HT-29 (cell line): Measurements from ENCODE around the gene RPH3AL. TPM values are rescaled to one million over a fixed set of nuclear protein-coding genes. Genes with fewer than 3 reads are reported as not detected.

Experiments used
- DNase-seq: peaks from one replicate; pipeline ENCODE4 v3.0.0-alpha.2; 2015; ENCODE audit warnings: low spot score
- total RNA-seq: library from RNA; depleted of rRNA; stranded (reverse); fragments of >200 nt; shearing (Covaris generic); gene quantifications from 2 replicates; pipeline ENCODE4 v1.2.3, GENCODE V29; 2014

Gene RPH3AL
- total RNA-seq, 1 experiment from 2014 or later = 33.7 TPM

DNA sequence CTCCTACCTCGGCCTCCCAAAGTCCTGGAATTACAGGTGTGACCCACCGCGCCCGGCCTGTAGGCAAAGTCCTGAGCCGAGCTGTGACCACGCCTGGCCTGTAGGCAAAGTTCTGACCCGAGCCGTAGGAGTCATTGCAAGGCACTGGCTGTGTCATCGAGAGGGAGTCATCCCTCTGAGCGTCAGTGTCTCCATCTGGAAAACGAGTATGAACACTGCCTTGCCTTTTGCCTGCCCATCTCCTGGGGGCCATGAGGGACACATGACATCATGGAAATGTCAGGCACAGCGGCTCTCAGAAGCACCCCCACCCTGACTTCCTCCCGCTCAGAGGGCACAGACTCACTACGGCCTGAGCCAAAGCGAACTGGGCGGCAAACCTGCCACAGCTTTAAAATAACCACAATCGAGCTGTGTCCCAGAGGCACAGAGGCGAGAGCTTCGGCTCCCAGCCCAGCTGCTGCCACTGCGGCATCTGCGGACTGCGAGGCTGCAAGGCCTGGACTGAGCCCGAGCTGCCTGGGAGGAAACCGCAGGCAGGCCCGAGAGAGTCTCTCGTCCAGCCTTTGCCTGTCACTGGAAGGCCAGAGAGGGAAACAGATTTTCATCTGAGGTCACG is 50.8 kb downstream of the RPH3AL start:
- no peak for DNase-seq

DNA sequence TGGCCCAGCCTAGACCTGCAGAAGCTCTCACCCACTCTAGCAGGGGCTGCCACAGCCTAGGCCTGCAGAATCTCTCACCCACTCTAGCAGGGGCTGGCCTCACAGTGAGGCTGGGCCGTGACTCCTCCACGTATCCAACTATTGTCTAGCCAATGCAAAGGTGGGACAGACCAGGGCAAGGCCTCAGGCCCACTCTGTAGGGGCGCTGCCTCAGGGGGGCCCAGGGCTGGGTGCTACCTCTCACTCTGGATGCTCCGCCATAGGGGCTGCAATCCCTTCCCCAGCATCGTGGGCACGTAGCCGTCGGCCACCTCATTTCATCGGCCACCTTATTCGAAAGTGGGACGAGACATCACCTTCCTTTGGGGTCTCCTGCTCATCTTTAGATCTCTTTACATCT is 51.7 kb downstream of the RPH3AL start:
- DNase-seq = no peak

DNA sequence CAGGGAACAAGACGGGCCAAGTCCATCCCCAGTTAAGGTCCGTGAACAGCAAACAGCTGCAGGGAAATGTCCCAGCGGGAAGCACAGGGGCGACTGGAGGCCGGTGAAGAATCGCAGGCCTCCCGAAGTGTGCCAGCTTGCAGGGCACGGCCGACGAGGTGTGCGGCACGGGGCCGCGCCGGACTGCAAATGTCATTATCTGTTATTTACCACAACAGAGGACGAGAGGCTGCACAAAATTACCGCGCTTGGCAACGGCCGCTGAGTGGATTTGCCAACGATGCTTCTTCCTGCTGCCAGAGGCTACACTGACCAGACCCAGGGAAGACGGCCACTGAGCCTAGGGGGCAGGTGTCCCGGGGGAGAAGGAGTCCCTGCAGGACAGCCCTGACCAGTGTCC is 53.1 kb downstream of the RPH3AL start:
- DNase-seq = no peak

DNA sequence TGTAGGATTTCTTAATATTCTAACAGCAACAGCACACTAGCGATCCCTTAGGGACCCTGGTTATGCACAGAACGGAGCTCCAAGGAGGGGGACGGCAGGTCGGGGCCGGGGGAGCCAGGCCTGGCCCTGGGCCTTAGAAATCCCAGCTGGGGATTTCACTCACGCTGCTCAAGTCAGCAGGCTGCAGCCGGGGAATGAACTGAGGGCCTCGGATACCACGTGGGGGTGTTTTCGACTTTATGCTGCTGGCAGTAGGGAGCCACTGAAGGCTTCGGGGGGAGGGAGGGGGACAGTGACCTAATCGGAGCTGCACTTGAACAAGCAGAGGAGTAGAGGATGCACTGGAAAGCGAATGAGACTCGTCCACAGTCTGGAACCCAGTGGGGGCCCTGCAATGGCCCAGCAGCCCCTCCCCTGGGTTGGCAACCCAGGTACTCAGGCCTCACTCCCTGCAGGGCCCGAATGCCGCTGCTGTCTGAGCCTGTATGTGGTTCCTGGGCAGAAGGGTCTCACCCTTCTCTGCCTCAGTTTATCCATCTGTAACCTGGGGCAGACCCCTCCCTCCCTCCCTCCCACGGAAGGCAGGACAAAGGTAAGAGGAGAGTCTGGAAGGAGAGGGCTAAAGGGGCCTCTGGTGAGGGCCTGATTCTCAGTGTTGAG is 53.7 kb downstream of the RPH3AL start:
- DNase-seq = no peak

DNA sequence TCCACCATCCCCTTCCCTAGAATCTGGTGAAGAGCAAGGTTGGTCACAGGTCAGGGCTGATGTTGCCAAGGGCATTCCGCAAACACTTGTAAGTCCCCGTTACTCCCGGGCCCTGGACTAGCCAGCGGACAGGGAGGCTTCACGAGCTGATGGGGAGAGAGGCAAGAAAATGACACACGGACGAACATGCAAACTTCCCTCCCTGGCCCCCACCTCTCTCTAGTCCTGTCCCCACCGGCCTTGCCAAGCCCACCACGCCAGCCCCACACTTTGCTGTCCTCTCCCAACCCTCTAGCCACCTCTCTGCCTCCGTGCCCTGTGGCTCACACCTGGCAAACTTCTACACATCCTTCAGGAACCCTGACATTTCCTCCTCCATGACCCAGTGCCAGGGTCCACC is 54.8 kb downstream of the RPH3AL start:
- DNase-seq = no peak

DNA sequence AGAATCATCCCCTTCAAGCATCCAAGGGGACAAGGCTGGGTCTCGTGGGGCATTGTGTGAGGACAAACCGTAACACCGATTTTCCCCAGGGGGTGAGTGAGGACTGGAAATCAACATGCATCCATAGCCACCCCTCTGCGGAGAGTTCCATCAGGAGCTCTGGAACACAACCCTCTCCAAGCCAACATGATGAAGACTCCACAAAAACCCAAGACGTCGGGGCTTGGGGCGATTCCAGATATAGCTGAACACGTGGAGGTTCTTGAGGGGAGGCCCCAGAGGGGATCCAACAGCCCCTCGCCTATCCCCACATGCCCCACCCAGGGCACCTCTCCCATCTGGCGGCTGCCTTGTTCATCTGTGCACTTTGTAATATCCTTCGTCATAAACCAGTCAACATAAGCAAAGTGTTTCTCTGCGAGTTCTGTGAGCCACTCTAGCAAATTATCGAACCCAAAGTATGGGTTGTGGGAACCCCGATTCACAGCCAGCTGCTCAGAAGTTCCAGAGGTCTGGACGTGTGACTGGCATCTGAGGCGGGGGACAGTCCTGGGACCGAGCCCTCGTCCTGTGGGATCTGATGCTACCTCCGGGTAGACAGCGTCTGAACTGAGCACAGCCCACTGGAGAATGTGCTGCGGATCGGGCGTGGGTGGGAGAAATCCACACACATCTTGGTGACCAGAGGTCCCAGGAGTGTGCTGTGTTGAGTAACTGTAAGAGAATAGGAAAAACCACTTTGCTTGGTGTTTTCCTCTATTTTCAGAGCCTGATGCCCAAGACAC is 55.5 kb downstream of the RPH3AL start:
- no peak for DNase-seq

DNA sequence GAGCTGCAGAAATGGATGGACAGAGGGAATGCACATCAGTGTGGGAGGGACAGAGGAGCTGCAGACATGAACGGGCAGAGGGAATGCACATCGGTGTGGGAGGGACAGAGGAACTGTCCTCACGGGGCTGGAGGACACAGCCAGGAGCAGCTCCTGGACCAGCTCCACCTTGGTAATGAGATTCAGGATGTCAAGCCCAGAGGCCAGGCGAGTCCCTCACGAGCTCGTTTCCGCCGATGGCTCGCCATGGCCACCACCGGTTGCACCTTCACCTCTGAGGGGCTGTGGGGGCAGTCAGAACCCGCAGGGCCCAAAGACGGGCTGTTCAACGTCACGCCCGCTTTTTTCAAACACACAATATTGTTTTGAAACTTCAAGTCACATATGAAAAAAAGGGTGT is 56.2 kb downstream of the RPH3AL start:
- DNase-seq = no peak

DNA sequence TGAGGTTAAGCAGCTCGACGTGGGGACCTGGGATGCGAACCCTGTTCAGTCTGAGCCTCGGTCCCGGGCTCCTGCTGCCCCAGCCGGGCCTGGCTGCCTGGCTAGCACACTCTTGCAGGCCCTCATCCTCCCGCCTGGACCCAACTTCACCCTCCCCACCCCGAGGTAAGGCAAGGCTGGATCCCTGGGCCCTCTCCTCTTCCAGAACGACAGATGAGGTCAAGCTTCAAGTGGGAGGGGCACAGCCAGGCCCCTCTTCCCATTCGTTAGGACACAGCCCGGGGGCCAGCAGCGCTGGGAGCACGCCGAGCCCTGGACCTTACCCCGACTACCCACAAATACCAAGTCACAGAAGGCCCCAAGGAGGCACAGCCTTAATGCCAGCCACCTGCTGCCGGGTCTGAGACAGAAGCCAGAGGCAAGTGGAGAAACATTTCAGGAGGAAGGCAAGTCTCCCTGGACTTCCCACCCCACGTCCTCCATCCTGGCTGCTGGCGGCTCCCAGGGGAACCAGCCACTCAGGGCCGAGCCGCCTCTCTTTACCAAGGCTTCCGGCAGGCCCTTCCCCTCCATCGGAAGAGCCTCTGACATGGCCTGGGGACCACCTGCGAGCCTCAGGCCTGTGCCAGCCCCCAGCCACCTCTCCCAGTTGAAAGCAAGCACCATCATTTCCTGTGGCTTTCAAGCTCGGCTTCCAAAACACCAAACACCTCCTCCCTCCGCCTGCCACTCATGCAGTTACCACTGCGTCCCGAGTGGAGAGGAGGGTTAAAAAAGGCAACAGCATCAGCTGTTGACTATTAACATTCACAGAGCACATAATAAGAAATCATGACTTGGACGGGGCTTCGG is 59.9 kb downstream of the RPH3AL start:
- no peak for DNase-seq

DNA sequence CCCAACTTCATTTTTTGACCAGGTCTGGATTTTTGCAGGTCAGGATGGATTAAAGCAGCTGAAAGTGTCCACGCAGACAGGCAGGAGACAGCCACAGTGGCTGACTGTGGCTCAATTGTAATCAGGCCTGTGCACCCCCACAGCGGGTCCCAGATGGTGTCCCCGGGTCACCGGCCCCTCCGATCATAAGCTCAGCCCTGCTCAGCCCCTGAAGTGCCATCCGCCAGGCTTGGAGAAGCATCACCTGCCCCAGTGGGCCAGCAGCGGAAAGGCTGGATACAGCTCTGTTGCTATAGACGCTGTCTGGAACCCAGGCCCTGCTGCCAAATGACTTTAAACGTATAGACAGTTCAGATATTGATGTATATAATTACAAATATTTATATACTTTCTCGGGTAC is 60.6 kb downstream of the RPH3AL start:
- DNase-seq = no peak

DNA sequence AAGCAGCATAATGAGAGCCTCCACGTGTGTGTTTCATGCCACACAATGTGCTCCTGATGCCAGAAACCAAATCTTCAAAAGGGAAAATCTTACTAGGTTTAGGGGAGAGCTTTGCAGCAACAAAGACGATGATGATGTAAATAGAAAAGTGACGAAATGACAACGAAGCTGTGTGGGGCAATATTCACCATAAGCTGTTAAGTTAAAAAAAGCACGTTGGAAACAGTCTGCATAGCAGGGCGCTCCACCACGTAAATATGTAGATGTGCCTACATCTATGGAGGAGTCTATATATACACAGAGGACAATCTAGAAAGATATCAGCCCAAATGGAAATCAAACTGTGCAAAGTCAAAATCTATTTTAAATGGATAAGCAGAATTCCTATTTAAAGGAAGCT is 61.0 kb downstream of the RPH3AL start:
- DNase-seq = no peak

DNA sequence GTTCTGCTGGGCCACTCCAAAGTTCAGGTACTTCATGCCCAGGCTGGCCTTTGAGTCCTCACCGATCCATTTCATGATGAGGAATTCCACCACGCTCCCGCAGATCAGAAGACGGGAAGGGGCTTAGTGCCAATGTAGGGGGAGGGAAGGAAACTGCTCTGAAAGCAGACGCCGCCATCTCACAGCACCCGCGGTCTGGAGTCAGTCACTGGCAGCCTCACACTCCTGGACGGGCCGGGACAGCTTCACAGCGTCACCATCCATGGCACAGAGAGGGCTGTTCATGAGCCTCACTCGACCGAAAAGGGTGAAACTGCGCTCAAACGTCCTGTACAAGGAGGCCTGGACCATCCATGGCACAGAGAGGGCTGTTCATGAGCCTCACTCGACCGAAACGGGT is 62.0 kb downstream of the RPH3AL start:
- DNase-seq = no peak

DNA sequence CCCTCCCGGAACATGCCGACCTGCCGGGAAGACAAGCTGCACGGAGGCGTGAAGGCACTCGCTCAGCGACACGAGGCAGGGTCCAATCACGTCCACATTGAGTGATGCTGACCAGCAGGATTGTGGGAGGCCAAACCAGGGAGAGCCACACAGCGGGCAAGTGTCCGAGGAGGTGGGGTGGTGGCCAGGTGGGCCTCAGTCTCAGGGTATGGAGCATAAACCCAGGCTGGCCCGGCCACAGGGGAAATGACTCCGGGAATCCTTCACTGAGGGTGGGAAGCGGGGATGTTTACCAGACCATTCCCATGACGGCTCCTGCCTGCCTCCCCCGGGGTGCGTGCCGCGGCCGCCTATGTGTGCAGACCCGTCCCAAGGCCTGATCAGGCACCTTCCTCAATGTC is 62.5 kb downstream of the RPH3AL start:
- no peak for DNase-seq

DNA sequence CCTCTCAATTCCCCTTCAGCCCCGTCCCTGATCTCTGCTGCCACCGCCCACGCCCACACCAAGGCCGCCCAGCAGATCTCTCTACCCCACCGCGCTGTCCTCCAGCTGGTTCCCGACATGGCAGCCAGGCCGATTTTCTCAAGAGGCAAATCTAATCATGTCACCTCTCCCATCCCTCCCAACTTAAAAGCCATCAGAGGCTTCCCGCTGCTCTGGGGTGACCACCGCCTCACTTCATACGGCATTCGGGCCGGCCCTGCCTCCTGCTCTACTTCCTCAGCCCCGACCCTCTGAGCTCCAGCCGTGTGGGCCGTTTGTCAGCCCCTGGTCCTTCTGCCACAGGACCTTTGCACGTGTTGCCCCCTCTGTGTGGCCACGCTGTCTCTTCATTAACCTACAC is 63.2 kb downstream of the RPH3AL start:
- DNase-seq = no peak

DNA sequence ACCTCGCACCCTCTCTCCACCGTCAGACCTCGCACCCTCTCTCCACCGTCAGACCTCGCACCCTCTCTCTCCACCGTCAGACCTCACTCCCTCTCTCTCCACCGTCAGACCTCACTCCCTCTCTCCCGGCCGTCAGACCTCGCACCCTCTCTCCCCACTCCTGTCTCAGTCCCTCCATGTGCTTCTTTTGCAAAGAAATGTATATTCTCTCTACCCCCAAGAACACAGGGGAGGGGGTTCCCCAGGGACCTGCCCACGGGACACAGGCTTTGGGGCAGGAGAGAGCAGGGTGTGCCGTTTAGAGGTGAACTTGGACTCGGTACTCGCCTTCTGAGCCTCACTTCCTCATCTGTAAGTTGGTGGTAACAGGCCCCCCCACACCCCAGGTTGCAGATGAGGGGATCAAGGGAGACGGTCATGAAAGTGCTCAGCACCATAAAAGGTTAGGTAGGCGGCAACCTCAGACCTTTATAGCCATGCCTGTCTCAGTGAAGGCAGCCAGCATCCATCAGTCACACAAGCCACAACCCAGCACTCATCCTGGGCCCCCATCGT is 63.7 kb downstream of the RPH3AL start:
- no peak for DNase-seq

DNA sequence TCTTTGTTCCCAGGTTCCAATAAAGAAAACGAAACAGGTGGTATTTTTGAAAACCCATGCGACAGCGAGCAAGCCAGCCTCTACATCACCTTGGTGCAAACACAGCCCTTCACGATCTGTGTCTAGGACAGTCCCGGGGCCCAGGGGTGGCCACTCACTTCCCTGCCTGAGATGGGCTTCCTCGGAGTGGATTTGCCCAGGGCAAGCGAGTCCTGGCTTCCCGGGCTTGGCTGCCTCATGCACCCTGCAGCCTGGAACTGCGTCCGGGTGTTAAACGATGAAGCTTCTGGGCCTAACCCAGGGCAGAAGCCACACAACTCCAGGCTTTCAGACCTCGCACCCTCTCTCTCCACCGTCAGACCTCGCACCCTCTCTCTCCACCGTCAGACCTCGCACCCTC is 66.0 kb downstream of the RPH3AL start:
- DNase-seq = no peak

DNA sequence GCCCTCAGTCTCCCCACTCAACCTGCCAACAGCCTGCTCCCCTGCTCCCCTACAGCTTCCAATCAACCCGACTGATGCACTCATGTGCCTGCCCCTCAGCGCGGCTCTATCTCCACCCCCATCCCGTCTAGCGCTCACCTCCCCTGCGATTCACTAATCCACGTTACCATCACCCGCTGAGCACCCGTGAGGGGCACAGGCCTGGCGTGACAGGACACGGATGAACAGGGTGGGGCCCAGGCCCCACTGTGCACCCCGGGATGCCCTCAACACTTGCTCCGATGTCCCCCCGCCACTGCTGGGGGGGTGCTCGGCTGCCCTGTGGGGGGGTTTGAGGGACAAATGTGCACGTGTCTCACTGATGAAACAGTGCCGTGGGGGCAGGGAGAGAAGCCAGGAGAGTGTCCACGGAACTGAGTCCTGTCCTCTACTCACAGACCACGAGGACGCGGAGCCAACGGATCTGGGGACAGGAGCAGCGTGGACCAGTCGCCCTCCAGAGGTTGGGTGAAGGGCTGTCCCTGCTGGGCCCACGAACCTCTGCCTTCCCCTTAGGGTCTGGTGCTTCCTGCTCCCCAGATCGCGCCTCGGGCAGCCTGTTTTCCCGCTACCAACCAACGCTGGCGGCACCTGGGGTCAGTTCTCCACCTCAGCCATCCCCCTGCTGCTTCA is 66.7 kb downstream of the RPH3AL start:
- DNase-seq = no peak

DNA sequence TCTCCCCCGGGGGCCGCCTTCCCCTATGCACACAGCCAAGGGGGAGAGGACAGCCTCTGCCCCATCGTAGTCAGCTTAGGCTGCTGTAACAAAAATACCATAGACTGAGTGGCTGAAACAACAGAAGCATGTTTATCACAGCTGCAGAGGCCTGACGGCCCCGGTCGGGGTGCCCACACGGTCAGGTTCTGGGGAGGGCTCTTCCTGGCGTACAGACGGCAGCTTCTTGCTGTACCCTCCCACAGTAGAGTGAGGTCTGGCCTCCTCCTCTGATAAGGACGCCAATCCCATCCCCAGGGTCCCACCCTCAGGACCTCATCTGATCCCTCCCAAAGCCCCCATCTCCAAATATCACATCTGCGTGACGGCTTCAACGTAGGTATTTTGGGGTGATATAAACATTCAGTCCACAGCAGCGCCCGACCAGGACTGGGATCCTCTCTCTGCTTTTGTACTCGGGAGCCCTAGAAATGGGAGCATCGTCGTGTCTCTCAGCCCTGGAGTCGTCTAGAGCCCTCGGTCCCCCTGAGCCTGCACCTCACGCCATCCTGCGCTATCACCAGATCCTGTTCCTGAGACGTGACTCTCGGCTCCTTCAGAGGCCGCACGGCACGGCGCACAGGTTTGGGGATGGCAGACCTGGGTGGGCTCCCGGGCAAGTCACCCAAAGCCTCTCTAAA is 67.8 kb downstream of the RPH3AL start:
- no peak for DNase-seq

DNA sequence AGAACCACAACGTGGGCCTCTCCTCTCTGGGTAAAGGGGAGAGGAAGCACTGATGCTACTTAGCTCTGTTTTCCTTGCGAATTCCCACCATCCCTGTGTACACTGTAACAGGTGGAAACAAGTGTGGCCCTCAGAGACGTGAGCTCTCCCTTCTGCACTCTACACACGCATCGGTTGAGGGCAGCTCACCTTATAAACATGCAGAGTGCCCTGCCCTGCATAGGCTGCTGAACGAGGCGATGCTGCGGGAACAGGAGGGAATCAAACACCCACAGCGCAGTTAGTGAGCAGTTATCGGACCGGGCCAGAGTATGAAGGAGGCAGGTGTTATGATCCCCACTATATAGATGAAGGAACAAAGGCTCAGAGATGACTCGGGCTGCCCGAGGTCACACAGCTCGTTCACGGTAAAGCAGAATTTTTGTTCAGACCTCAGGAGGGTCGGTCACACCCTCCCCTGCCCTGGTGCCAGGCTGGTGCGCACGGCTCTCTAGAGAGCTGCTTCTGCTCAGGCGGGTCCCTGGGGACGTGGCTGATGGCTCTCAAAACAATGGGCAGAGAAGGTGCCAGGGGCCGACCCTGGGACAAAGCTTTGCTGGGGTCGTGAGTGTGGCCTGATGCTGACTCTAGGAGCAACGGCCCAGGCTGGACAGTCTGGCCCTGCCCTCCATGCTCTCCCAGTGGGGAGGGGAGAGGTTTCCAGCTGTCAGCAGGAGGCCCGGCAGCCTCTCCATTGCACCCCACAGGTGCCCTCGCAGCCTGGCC is 68.5 kb downstream of the RPH3AL start:
- DNase-seq = no peak

DNA sequence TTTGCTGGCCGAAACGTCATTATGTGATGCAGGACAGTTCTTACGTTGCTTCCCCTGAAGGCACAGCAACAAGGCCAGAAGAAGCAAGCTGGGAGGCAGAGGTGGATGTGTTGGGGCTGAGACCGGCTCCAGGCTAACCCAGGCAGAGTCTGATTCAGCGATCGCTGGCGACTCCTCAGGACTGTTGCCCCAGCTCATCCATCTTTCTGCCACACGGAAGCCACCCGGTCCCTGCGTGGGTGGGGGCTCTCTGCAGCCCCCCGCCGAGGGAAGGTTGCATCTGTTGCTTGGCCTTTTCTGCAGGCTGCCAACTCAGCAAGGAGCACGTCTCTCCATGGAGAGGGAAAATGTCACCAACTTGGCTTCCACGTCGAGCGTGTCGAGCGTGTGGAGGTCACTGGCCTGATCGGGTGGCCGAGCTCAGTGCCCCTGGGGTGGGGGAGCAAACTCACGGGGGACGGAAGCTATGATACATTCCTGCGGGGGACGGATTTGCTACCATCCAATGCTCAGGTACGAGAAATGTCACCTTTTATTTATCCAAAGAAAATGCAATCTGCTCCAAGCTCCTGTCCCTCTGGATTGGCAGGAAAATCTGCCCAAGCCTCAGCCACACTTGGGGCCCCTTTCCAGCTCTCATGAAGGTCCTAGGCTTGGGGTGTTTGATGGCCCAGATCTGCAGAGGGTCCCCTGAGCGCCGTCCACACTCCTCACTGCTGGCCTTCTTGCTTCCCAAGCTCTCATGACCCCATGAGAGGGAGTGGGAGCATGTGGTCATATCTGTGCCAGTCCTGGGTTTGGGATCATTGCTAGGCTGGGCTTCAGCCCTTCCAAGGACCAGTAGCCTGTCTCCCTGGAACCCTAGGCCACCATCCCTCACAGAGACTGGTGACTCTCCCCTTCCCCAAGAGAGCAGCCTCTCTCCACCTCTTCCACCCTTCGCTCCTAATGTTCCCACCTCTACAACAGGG is 69.4 kb downstream of the RPH3AL start:
- DNase-seq = no peak
